OCI-LY1 (cell line): ENCODE results near the gene LTBP4.
A peak's percentile ranks its signal among the peaks of the same experiment; 100 is the strongest.

ENCODE experiments used
- H2AFZ ChIP-seq: fragments of 200-600 bp; sonication (generic), shearing (Covaris generic); 2 replicates; pipeline ENCODE4 v1.6.0; 2014; ENCODE audit warnings: antibody characterized with exemption, mild to moderate bottlenecking, low read length
- H3F3A ChIP-seq: fragments of 200-600 bp; sonication (generic), shearing (Covaris generic); 2 replicates; pipeline ENCODE4 v1.6.0; 2014; ENCODE audit warnings: mild to moderate bottlenecking, antibody characterized with exemption, low read length, moderate library complexity; ENCODE audit not compliant: insufficient read depth
- H3K27ac ChIP-seq: fragments of 200-600 bp; sonication (generic); 2 replicates; pipeline ENCODE4 v1.5.1; 2014; ENCODE audit warnings: low read length, mixed run types, mild to moderate bottlenecking, low read depth; ENCODE audit not compliant: poor library complexity, severe bottlenecking
- H3K27me3 ChIP-seq: fragments of 200-600 bp; sonication (generic); 2 replicates; pipeline ENCODE4 v1.6.0; 2014; ENCODE audit warnings: antibody characterized with exemption, mild to moderate bottlenecking, low read length, moderate library complexity; ENCODE audit not compliant: insufficient read depth
- H3K36me3 ChIP-seq: fragments of 200-600 bp; sonication (generic); 2 replicates; pipeline ENCODE4 v1.6.1; 2014; ENCODE audit warnings: mild to moderate bottlenecking, antibody characterized with exemption, low read length, moderate library complexity, mixed read lengths; ENCODE audit not compliant: insufficient read depth
- H3K4me1 ChIP-seq: fragments of 200-600 bp; sonication (generic); 2 replicates; pipeline ENCODE4 v1.5.1; 2014; ENCODE audit warnings: mild to moderate bottlenecking, low read length, moderate library complexity; ENCODE audit not compliant: insufficient read depth, severe bottlenecking
- H3K4me2 ChIP-seq: fragments of 200-600 bp; sonication (generic), shearing (Covaris generic); 2 replicates; pipeline ENCODE4 v1.6.1; 2014; ENCODE audit warnings: low read length
- H3K4me3 ChIP-seq: fragments of 200-600 bp; sonication (generic); 2 replicates; pipeline ENCODE4 v1.5.1; 2014; ENCODE audit warnings: low read length, low read depth, mild to moderate bottlenecking, mixed read lengths; ENCODE audit not compliant: poor library complexity, severe bottlenecking
- H3K79me2 ChIP-seq: fragments of 200-600 bp; shearing (Covaris generic); 2 replicates; pipeline ENCODE4 v1.6.1; 2016; ENCODE audit warnings: mixed run types, low read length, mixed read lengths; ENCODE audit not compliant: insufficient read depth
- H3K9ac ChIP-seq: fragments of 200-600 bp; sonication (generic), shearing (Covaris generic); 2 replicates; pipeline ENCODE4 v1.6.1; 2014; ENCODE audit warnings: mild to moderate bottlenecking, low read length, mixed read lengths
- H3K9me2 ChIP-seq: fragments of 200-600 bp; sonication (generic), shearing (Covaris generic); 2 replicates; pipeline ENCODE4 v1.6.1; 2014; ENCODE audit warnings: low read depth, mild to moderate bottlenecking, low read length, mixed read lengths
- H3K9me3 ChIP-seq: fragments of 200-600 bp; shearing (Covaris generic); 2 replicates; pipeline ENCODE4 v1.6.1; 2014; ENCODE audit warnings: low read length, mixed read lengths
- H4K20me1 ChIP-seq: fragments of 200-600 bp; sonication (generic), shearing (Covaris generic); 2 replicates; pipeline ENCODE4 v1.6.0; 2016; ENCODE audit warnings: mild to moderate bottlenecking, low read length; ENCODE audit not compliant: insufficient read depth
- EZH2 ChIP-seq: fragments of 200-600 bp; sonication (generic), shearing (Covaris generic); IDR thresholded peaks from 2 replicates; pipeline ENCODE4 v1.8.0; 2017; ENCODE audit warnings: borderline replicate concordance, mixed run types, mild to moderate bottlenecking, antibody characterized with exemption, low read length, moderate library complexity, mixed read lengths
- TF ChIP-seq, protein P1 (sequence below): fragments of 200-600 bp; sonication (generic), shearing (Covaris generic); IDR thresholded peaks from 2 replicates; pipeline ENCODE4 v1.5.1; 2017; ENCODE audit warnings: mild to moderate bottlenecking, antibody characterized with exemption, low read length, moderate library complexity, mixed read lengths

LTBP4 gene, protein sequence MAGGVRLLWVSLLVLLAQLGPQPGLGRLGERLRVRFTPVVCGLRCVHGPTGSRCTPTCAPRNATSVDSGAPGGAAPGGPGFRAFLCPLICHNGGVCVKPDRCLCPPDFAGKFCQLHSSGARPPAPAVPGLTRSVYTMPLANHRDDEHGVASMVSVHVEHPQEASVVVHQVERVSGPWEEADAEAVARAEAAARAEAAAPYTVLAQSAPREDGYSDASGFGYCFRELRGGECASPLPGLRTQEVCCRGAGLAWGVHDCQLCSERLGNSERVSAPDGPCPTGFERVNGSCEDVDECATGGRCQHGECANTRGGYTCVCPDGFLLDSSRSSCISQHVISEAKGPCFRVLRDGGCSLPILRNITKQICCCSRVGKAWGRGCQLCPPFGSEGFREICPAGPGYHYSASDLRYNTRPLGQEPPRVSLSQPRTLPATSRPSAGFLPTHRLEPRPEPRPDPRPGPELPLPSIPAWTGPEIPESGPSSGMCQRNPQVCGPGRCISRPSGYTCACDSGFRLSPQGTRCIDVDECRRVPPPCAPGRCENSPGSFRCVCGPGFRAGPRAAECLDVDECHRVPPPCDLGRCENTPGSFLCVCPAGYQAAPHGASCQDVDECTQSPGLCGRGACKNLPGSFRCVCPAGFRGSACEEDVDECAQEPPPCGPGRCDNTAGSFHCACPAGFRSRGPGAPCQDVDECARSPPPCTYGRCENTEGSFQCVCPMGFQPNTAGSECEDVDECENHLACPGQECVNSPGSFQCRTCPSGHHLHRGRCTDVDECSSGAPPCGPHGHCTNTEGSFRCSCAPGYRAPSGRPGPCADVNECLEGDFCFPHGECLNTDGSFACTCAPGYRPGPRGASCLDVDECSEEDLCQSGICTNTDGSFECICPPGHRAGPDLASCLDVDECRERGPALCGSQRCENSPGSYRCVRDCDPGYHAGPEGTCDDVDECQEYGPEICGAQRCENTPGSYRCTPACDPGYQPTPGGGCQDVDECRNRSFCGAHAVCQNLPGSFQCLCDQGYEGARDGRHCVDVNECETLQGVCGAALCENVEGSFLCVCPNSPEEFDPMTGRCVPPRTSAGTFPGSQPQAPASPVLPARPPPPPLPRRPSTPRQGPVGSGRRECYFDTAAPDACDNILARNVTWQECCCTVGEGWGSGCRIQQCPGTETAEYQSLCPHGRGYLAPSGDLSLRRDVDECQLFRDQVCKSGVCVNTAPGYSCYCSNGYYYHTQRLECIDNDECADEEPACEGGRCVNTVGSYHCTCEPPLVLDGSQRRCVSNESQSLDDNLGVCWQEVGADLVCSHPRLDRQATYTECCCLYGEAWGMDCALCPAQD (N-terminal part only)

DNA sequence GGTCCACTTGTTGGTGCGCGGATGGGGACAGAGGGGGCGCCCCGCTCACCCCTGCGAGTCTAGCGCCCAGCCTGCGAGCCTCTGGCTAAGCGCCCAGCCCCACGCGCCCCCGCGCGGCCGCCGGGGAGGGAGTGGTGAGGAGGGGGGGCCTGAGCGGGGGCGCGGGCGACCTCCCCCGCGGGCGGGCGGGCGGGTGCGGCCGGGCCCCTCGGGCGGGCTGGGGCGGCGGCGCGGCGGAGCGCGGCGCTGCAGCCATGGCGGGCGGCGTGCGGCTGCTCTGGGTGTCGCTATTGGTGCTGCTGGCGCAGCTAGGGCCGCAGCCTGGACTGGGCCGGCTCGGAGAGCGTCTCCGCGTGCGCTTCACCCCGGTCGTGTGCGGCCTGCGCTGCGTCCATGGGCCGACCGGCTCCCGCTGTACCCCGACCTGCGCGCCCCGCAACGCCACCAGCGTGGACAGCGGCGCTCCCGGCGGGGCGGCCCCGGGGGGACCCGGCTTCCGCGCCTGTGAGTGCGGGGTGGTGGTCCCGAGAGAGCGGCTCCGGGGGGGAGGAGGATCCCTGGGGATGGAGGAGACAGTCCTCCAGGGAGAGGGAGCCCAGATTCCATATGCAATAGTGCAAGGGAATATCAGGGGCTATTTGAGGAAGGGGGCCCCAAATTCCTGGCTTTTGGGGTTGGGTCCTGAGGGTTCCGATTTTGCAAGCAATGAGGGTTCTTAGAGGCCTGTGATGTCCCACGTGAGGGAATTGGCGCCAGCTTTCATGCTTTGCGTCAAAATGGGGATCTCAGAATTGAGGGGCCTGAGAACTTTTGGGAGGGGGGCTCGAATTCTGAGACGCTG is at the start of gene LTBP4:
Gene LTBP4, plus strand, starts transcription at position 236 of the 841 bp plus-strand sequence. Its CDS starts 19 bp downstream, at position 255.
- no peaks in the 10 kb centered on the region for H3K79me2 ChIP-seq
- H4K20me1 ChIP-seq, result no peaks in the 10 kb centered on the region
- TF ChIP-seq, protein P1, sequence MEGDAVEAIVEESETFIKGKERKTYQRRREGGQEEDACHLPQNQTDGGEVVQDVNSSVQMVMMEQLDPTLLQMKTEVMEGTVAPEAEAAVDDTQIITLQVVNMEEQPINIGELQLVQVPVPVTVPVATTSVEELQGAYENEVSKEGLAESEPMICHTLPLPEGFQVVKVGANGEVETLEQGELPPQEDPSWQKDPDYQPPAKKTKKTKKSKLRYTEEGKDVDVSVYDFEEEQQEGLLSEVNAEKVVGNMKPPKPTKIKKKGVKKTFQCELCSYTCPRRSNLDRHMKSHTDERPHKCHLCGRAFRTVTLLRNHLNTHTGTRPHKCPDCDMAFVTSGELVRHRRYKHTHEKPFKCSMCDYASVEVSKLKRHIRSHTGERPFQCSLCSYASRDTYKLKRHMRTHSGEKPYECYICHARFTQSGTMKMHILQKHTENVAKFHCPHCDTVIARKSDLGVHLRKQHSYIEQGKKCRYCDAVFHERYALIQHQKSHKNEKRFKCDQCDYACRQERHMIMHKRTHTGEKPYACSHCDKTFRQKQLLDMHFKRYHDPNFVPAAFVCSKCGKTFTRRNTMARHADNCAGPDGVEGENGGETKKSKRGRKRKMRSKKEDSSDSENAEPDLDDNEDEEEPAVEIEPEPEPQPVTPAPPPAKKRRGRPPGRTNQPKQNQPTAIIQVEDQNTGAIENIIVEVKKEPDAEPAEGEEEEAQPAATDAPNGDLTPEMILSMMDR, result peak; percentile 29; the same call in 1 of the 2 replicates
- no peak for TF ChIP-seq EZH2
- no peaks in the 10 kb centered on the region for H3K27me3 ChIP-seq
- no peaks in the 10 kb centered on the region for H3K9me2 ChIP-seq
- peak within 1 kb of the TSS; percentile 75 for H3K4me2 ChIP-seq
- H3K9me3 ChIP-seq, result no peaks in the 10 kb centered on the region
- H3K4me1 ChIP-seq, result peaks cover 44% of the 10 kb centered on the region
- H3F3A ChIP-seq, result no peaks in the 10 kb centered on the region
- no peak within 1 kb of the TSS for H3K27ac ChIP-seq
- H3K9ac ChIP-seq, result peak within 1 kb of the TSS; percentile 64
- peak within 1 kb of the TSS; percentile 62 for H3K4me3 ChIP-seq
- H3K36me3 ChIP-seq, result no peaks in the 10 kb centered on the region
- H2AFZ ChIP-seq, result no peak within 1 kb of the TSS

DNA sequence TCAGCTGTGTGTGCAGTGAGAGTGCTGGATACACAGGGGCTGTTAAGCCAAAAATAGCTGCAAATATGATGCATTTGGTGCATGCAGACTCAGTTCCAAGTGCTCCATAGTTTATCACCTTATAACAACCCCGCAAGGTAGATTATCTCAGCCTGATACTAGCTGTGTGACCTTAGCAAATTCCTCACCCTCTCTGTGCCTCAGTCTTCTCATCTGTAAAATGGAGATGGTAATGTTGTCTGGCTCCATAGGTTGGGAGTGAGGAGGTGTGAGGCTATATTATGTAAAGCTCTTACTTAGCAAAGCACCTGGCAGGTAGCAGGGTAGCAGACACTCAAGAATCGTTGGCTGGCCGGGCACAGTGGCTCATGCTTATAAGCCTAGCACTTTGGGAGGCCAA is 48.3 kb upstream of the LTBP4 start:
- Histone ChIP-seq H2AFZ (no peak overlapping the region), H3K4me1 (peaks cover 3% of the 10 kb centered on the region), H4K20me1 (no peaks in the 10 kb centered on the region), H3K9me2 (no peaks in the 10 kb centered on the region), H3F3A (no peaks in the 10 kb centered on the region), H3K27me3 (0 out of 2 replicates have a peak, but pooled peaks cover 4% of the 10 kb centered on the region), H3K27ac (no peak overlapping the region), H3K4me3 (no peak overlapping the region), H3K4me2 (no peak overlapping the region), H3K9me3 (no peaks in the 10 kb centered on the region), H3K9ac (no peak overlapping the region), H3K36me3 (no peaks in the 10 kb centered on the region), H3K79me2 (no peaks in the 10 kb centered on the region)
- no peak for TF ChIP-seq EZH2
- TF ChIP-seq, protein P1, result no peak
